Muscle of arm (tissue), 14 donors: ENCODE measurements around the gene TRIM41. TPM values are rescaled to one million over a fixed set of nuclear protein-coding genes. Genes with fewer than 3 reads are reported as not detected.
"Not testable (repeated sequence)": the region's sequence is repeated elsewhere in the genome, so short reads cannot be mapped to it uniquely, and the experiment has no call there.

Source experiments
- DNase-seq: peaks from one replicate; pipeline ENCODE4 v3.0.0-alpha.2; 2013
- long read RNA-seq, 11 donors: transcript quantifications; one replicate each; lab custom pipeline, GENCODE V29; 2026
- polyA plus RNA-seq, 12 donors: library from polyadenylated mRNA; unstranded; fragments of 120-200 nt; gene quantifications; one replicate each; pipeline ENCODE4 v1.2.1, GENCODE V29; 2013; ENCODE audit not compliant: insufficient read length in 12 of 12

The TRIM41 gene
- polyA plus RNA-seq = 10 to 100 TPM in 11 of 12 donors, not detected in 1; 13.1 to 23.2 (median 16.6) TPM
- long read RNA-seq, donor 1, partial matches to known transcripts = 6,770 of 7,032 reads
- long read RNA-seq, donor 1, other reads (novel, unspliced or antisense) = 261 of 7,032 reads
- long read RNA-seq, donor 2, full-length matches to known transcripts = 2 of 7,035 reads
- long read RNA-seq, donor 2, partial matches to known transcripts = 6,770 of 7,035 reads
- long read RNA-seq, donor 2, other reads (novel, unspliced or antisense) = 263 of 7,035 reads
- long read RNA-seq, donor 3, full-length matches to known transcripts = 1 of 2,686 reads
- long read RNA-seq, donor 3, partial matches to known transcripts = 2,624 of 2,686 reads
- long read RNA-seq, donor 3, other reads (novel, unspliced or antisense) = 61 of 2,686 reads
- long read RNA-seq, donor 4, partial matches to known transcripts = 2,117 of 2,255 reads
- long read RNA-seq, donor 4, other reads (novel, unspliced or antisense) = 137 of 2,255 reads
- long read RNA-seq, donor 5, partial matches to known transcripts = 9,843 of 10,199 reads
- long read RNA-seq, donor 5, other reads (novel, unspliced or antisense) = 354 of 10,199 reads
- long read RNA-seq, donor 6, partial matches to known transcripts = 3,042 of 3,110 reads
- long read RNA-seq, donor 6, other reads (novel, unspliced or antisense) = 68 of 3,110 reads
- long read RNA-seq, donor 7, partial matches to known transcripts = 2,265 of 2,395 reads
- long read RNA-seq, donor 7, other reads (novel, unspliced or antisense) = 130 of 2,395 reads
- long read RNA-seq, donor 8, partial matches to known transcripts = 6,804 of 7,355 reads
- long read RNA-seq, donor 8, other reads (novel, unspliced or antisense) = 550 of 7,355 reads
- long read RNA-seq, donor 9, partial matches to known transcripts = 3,613 of 3,713 reads
- long read RNA-seq, donor 9, other reads (novel, unspliced or antisense) = 99 of 3,713 reads
- long read RNA-seq, donor 10, partial matches to known transcripts = 4,699 of 5,087 reads
- long read RNA-seq, donor 10, other reads (novel, unspliced or antisense) = 385 of 5,087 reads
- long read RNA-seq, donor 11, partial matches to known transcripts = 4,777 of 4,920 reads
- long read RNA-seq, donor 11, other reads (novel, unspliced or antisense) = 142 of 4,920 reads

- peak; percentile 98 for DNase-seq
These were observed at the start of gene TRIM41 for GRCh38 chr5:181223058-181223728. TRIM41 (plus strand) TSS chr5:181223281; CDS start chr5:181224000, 719 bp downstream.

DNA sequence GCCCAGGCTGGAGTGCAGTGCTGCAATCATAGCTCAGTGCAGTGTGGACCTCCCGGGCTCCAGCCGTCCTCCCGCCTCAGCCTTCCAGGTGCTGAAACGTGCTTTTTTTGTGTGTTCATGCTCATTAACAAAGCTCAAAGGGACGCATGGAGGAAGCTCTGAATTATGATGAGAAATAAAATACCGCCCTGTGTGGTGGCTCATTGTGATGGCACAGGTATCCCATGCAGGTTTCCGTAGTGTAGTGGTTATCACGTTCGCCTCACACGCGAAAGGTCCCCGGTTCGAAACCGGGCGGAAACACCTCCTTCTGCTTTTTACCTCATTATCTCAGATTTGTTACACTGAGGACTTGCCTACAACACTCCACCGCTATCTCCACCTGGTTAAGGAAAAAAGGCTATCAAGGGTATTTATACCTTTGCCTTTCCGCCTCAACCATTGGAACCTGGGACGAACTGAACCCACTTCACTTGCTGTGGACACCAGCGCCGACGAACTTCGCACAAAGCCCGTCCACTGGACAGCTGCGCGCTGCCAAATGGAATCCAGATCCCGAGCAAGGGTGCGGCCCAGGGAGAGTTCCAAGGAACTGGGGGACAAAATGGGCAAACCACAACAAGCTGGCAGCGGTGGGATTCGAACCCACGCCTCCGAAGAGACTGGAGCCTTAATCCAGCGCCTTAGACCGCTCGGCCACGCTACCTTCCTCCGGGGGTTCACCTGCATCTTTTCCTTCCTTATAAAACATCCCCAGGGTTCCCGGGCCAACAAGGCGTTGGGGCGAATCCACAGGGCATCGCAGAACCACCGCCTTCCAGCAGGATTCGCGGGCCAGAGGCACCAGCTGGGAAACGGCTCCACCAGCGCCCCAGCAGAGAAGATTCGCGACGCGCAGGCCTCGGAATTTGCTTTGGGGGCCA lies 49.4 kb upstream of the TRIM41 start:
- no peak for DNase-seq

- no peak for DNase-seq
These were observed 46.7 kb upstream of the TRIM41 start for GRCh38 chr5:181176254-181176952.

DNA sequence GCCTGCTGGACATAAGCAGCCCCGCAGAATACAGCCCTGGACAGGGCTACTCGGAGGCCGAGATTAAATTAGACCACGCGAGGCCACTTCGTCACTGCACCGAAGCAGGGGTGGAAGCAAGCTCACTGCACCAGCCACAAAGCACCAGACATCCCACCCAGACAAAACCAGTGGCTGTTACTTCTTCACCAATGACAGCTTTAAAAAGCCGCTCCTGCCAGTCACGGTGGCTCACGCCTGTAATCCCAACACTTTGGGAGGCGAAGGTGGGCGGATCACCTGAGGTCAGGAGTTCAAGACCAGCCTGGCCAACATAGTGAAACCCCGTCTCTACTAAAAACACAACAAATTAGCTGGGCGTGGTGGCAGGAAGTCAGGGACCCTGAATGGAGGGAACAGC lies 45.5 kb upstream of the TRIM41 start:
- DNase-seq = not testable (repeated sequence)

- no peak for DNase-seq
These were observed 41.2 kb upstream of the TRIM41 start for GRCh38 chr5:181181650-181182565.

DNA sequence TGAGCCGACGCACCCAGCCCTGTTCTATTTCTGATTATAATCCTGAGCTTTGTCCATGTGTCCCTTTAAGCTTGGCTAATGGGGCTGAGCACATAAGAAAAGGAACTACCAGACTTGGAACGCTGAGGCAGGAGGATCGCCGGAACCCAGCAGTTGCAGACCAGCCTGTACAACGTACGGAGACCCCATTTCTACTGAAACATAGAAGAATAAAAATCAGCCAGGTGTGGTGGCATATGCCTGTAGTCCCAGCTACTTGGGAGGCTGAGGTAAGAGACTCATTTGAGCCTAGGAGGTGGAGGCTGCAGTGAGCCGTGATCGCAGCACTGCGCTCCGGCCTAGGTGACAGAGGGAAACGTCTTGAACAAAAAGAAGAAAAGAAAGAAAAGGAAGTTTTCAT lies 40.4 kb upstream of the TRIM41 start:
- DNase-seq = no peak

GRCh38 chr5:181184845-181185216 lies 38.2 kb upstream of the TRIM41 start:
- DNase-seq = no peak

GRCh38 chr5:181185560-181185959 lies 37.5 kb upstream of the TRIM41 start:
- no peak for DNase-seq

DNA sequence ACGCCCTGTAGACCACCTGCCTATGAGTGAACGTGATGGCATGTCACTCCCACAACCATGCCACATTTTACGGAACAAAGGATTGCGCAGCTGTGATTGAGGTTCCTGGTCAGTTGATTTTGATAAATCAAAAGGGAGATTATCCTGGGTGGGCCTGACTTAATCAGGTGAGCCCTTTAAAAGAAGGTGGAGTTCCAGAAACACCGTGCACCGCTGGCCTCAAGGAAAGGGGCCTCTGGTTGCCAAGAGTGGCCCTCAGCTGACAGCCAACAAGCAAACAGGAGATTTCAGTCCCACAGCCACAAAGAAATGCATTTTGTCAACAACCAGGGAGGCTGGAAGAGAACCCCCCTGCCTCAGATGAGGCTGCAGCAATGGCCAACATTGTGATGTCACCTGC lies 37.1 kb upstream of the TRIM41 start:
- no peak for DNase-seq

- DNase-seq = no peak
These were observed 36.0 kb upstream of the TRIM41 start for GRCh38 chr5:181186986-181187499.

GRCh38 chr5:181187500-181188213 lies 35.4 kb upstream of the TRIM41 start:
- peak; percentile 73 for DNase-seq

DNA sequence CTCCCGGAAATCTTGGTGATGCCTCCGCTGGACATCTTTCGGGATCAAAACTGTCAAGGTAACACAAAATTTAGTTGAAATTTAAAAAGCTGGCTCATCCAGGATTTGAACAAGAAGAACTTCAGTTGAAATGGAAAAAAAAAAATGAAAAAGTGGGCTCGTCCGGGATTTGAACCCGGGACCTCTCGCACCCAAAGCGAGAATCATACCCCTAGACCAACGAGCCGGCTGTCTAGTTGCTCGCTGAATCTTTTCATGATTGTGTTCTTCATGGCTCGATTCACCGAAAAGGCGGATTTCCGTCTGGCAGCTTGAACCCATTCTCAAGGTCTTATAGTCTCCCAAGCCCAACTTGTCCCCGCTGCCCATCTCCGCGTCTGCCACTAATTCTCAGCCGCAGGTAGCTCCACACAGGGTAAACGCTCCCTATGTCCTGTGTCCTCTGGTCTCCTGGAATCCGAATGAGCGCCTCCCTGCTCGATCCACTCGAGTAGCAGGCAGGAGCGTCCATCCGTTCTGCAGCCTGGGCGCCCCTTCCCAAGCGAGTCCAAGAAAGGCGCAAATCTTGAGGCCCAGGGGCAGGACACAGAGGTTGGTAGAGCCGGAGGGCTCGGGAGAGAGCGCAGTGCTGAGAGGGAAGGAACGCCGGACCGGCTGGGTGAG lies 34.2 kb upstream of the TRIM41 start:
- peak; percentile 91 for DNase-seq

DNA sequence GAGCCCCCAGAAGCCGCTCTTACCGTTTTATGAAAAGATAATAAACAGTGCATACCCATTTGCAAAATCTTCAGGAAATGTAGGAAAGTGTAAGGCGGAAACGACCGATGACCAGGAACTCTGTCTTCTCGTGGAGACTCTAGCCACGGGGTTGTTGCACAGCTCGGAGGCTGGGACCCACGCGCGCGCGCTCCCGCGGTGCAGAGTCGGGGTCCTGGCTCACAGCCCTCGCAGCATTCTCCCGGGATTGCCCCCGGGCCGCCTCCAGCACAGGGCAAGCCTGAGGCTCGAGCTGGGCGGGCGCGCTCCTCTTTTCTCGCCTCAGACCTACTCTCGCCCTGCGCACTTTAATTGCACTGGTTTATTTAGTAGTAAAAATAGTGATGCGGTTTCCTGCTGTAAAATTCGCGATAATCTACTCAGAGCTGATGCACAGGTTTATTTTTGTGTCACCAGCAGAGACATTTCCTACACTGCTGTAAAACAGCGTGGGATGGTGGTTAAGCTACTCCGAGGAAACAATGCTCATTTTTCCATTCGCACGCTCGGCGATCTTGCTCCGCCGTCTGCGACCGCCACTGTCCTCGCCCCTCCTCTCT lies 33.6 kb upstream of the TRIM41 start:
- DNase-seq = peak; percentile 27

GRCh38 chr5:181189962-181190710 lies 32.9 kb upstream of the TRIM41 start:
- DNase-seq = no peak

GRCh38 chr5:181190711-181191525 lies 32.2 kb upstream of the TRIM41 start:
- DNase-seq = no peak
